GM18951 (cell line): ENCODE measurements around the gene IQCE.

Source experiments
- POLR2A ChIP-seq: IDR thresholded peaks from 4 replicates; pipeline ENCODE4 v1.6.1; 2011; ENCODE audit warnings: mild to moderate bottlenecking; ENCODE audit not compliant: insufficient read length, insufficient read depth; ENCODE audit errors: extremely low read depth
- in situ Hi-C: fragments of 300-500 bp; cut with MboI; formaldehyde crosslinking; loops from one replicate; pipeline ENCODE4 v1.12.0; 2022; ENCODE audit warnings: low sequenced_read_pairs, mixed read lengths, inconsistent platforms; ENCODE audit not compliant: unreplicated experiment

IQCE gene

GRCh38 chr7:2610466-2610865, 51.7 kb downstream of the IQCE start:
- in situ Hi-C loops = no loop called here
- no peak for TF ChIP-seq POLR2A

- in situ Hi-C loops = no loop called here
- no peak for TF ChIP-seq POLR2A
Measured at GRCh38 chr7:2610898-2611297, 52.1 kb downstream of the IQCE start.

- TF ChIP-seq POLR2A = no peak
- in situ Hi-C loops = no loop called here
Measured at GRCh38 chr7:2611401-2611800, 52.6 kb downstream of the IQCE start.

GRCh38 chr7:2611922-2612321, 53.1 kb downstream of the IQCE start:
- no peak for TF ChIP-seq POLR2A
- in situ Hi-C loops = no loop called here

GRCh38 chr7:2612445-2613097, 53.8 kb downstream of the IQCE start:
- in situ Hi-C loops = no loop called here
- no peak for TF ChIP-seq POLR2A

GRCh38 chr7:2613098-2613930, 54.5 kb downstream of the IQCE start:
- TF ChIP-seq POLR2A = no peak
- in situ Hi-C loops = no loop called here

GRCh38 chr7:2613931-2614600, 55.3 kb downstream of the IQCE start:
- in situ Hi-C loops = no loop called here
- TF ChIP-seq POLR2A = no peak

- no peak for TF ChIP-seq POLR2A
- in situ Hi-C loops = no loop called here
Measured at GRCh38 chr7:2614631-2615330, 56.0 kb downstream of the IQCE start.

- no peak for TF ChIP-seq POLR2A
- in situ Hi-C loops = no loop called here
Measured at GRCh38 chr7:2616387-2617324, 57.9 kb downstream of the IQCE start.

GRCh38 chr7:2617325-2617905, 58.6 kb downstream of the IQCE start:
- TF ChIP-seq POLR2A = no peak
- in situ Hi-C loops = no loop called here

- in situ Hi-C loops = no loop called here
Measured at GRCh38 chr7:2619116-2619515, 60.3 kb downstream of the IQCE start.

GRCh38 chr7:2621061-2621828, 62.5 kb downstream of the IQCE start:
- TF ChIP-seq POLR2A = no peak
- in situ Hi-C loops = no loop called here

More at GRCh38 chr7:2619116-2619515, 60.3 kb downstream of the IQCE start:
- TF ChIP-seq POLR2A = no peak
